Esophagus muscularis mucosa (tissue), 4 donors: ENCODE measurements around the gene EFR3B.

Experiments
- EP300 ChIP-seq: sonication (generic); formaldehyde crosslinking; IDR thresholded peaks from one replicate; pipeline ENCODE4 v1.6.1; 2017; ENCODE audit warnings: antibody characterized with exemption
- POLR2A ChIP-seq: fragments of 450-650 bp; IDR thresholded peaks from one replicate; pipeline ENCODE4 v1.6.1; 2017; ENCODE audit warnings: antibody characterized with exemption, moderate library complexity, mild to moderate bottlenecking, low read depth
- TF ChIP-seq, protein P1 (sequence below), 3 experiments: fragments of 200-600 bp in 2 of 3; fragments of 450-650 bp in 1 of 3; sonication (generic) in 2 of 3; IDR thresholded peaks; one replicate each; pipeline ENCODE4 v1.5.1; 2017 to 2019; ENCODE audit warnings: antibody characterized with exemption in 3 of 3, mild to moderate bottlenecking in 2 of 3, moderate library complexity in 1 of 3

- TF ChIP-seq EP300 = no peak
- TF ChIP-seq, protein P1, sequence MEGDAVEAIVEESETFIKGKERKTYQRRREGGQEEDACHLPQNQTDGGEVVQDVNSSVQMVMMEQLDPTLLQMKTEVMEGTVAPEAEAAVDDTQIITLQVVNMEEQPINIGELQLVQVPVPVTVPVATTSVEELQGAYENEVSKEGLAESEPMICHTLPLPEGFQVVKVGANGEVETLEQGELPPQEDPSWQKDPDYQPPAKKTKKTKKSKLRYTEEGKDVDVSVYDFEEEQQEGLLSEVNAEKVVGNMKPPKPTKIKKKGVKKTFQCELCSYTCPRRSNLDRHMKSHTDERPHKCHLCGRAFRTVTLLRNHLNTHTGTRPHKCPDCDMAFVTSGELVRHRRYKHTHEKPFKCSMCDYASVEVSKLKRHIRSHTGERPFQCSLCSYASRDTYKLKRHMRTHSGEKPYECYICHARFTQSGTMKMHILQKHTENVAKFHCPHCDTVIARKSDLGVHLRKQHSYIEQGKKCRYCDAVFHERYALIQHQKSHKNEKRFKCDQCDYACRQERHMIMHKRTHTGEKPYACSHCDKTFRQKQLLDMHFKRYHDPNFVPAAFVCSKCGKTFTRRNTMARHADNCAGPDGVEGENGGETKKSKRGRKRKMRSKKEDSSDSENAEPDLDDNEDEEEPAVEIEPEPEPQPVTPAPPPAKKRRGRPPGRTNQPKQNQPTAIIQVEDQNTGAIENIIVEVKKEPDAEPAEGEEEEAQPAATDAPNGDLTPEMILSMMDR (IDR thresholded peaks at IDR 0.05) = no peak
- no peak for TF ChIP-seq POLR2A
Observed at GRCh38 chr2:25056098-25056821, 14.4 kb downstream of the EFR3B start.
